ENCODE measurements around the gene TSPYL6. TPM values are rescaled to one million over a fixed set of nuclear protein-coding genes. Genes with fewer than 3 reads are reported as not detected.

TSPYL6 gene
- total and polyA plus RNA-seq, 2 experiments from 2014 or later = not detected

GRCh38 chr2:54271843-54272627, 16.0 kb upstream of the TSPYL6 start:
- no peaks in the 10 kb centered on the region for H3K4me1 Mint-ChIP-seq

More at GRCh38 chr2:54271843-54272627, 16.0 kb upstream of the TSPYL6 start:
- Mint-ChIP-seq H3K27ac (no peak overlapping the region), H3K36me3 (ENCODE audit: low read depth) (peaks cover 6% of the 10 kb centered on the region; the same call in 1 of the 3 replicates), H3K9me3 (no peaks in the 10 kb centered on the region), H3K4me3 (no peak overlapping the region), H3K27me3 (ENCODE audit: insufficient read depth, low read depth, poor library complexity) (no peaks in the 10 kb centered on the region)
- Histone ChIP-seq H3K36me3 (ENCODE audit: insufficient read depth) (no peaks in the 10 kb centered on the region), H3K9me2 (ENCODE audit: insufficient read depth) (no peaks in the 10 kb centered on the region), H3K4me2 (no peak overlapping the region), H3K4me3 (no peak overlapping the region), H2AFZ (no peak overlapping the region), H3K79me2 (replicated peaks; ENCODE audit: insufficient read depth) (no peaks in the 10 kb centered on the region), H3K27ac (ENCODE audit: low read depth) (no peak overlapping the region), H3K4me1 (ENCODE audit: insufficient read depth) (no peaks in the 10 kb centered on the region), H4K20me1 (replicated peaks; ENCODE audit: insufficient read depth) (no peaks in the 10 kb centered on the region), H3F3A (replicated peaks; ENCODE audit: low read depth) (no peaks in the 10 kb centered on the region), H3K27me3 (ENCODE audit: insufficient read depth) (no peaks in the 10 kb centered on the region)
- no peak for ATAC-seq
- no peak for DNase-seq (ENCODE audit: low spot score)
- TF ChIP-seq ETS1 (IDR thresholded peaks at IDR 0.05) = no peak
- no peak for TF ChIP-seq EZH2 (IDR thresholded peaks at IDR 0.05; ENCODE audit: low read depth, unreplicated experiment)
- TF ChIP-seq POLR2AphosphoS5 (IDR thresholded peaks at IDR 0.05; ENCODE audit: low read depth) = no peak
- no peak for TF ChIP-seq REST (IDR thresholded peaks at IDR 0.05; ENCODE audit: unreplicated experiment)
- no peak for TF ChIP-seq EZH2phosphoT487 (IDR thresholded peaks at IDR 0.05; ENCODE audit: unreplicated experiment)
- TF ChIP-seq CTCF (conservative IDR thresholded peaks at IDR 0.05; ENCODE audit: low read depth in 2 of 2) = no peak
- TF ChIP-seq ZNF462 (CRISPR knock-in tag; IDR thresholded peaks at IDR 0.05) = no peak
- no peak for TF ChIP-seq NANOG (IDR thresholded peaks at IDR 0.05; ENCODE audit: borderline replicate concordance)
- no peak for TF ChIP-seq JUNB (IDR thresholded peaks at IDR 0.05; ENCODE audit: unreplicated experiment)
- no peak for TF ChIP-seq ZNF114 (CRISPR knock-in tag; IDR thresholded peaks at IDR 0.05)
- no peak for TF ChIP-seq CREB1 (CRISPR knock-in tag; IDR thresholded peaks at IDR 0.05; ENCODE audit: low read depth)
- no peak for TF ChIP-seq STAT1 (IDR thresholded peaks at IDR 0.05; ENCODE audit: unreplicated experiment)
